T-helper 2 cell treated with Interferon-gamma antibody and Interleukin-4, amounts not matched to agents 5 μg/mL and 100 μg/mL, for 36 hours (primary cell): ENCODE data around the gene ZFX.

ENCODE experiments used
- DNase-seq: peaks from one replicate; pipeline ENCODE4 v3.0.0; 2021; ENCODE audit warnings: low spot score
- H3K27ac Mint-ChIP-seq: one replicate; pipeline ENCODE4 v1.8.0; 2021; ENCODE audit warnings: mild to moderate bottlenecking, mixed read lengths
- H3K27me3 Mint-ChIP-seq: one replicate; pipeline ENCODE4 v1.8.0; 2021; ENCODE audit warnings: low read depth, mixed read lengths
- H3K36me3 Mint-ChIP-seq: one replicate; pipeline ENCODE4 v1.8.0; 2021; ENCODE audit warnings: low read depth, mixed read lengths
- H3K4me1 Mint-ChIP-seq: one replicate; pipeline ENCODE4 v1.8.0; 2021; ENCODE audit warnings: low read depth, mixed read lengths
- H3K4me3 Mint-ChIP-seq: one replicate; pipeline ENCODE4 v1.8.0; 2022; ENCODE audit warnings: mild to moderate bottlenecking, moderate library complexity, mixed read lengths
- H3K9me3 Mint-ChIP-seq: one replicate; pipeline ENCODE4 v1.8.0; 2021; ENCODE audit warnings: mixed read lengths

Gene ZFX

DNA sequence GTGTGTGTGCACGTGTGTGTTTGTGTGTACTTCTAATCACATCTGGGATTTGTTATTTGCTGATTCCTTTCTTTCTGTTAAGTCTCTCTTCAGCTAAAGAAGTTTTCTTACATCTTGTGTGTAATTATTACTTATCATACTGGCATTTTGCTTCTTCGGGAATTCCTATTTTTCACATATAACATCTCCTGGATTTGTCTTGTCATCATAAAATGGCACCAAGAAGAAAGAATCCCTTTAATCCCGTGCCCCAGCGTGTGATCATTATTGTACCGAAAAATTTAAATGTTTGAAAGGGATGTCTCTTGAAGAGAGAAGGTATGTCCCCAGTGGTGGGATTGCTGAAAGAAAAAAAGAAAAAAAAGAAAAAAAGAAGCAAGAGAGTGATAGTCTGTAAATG lies 72.3 kb downstream of the ZFX start:
- no peak for DNase-seq

DNA sequence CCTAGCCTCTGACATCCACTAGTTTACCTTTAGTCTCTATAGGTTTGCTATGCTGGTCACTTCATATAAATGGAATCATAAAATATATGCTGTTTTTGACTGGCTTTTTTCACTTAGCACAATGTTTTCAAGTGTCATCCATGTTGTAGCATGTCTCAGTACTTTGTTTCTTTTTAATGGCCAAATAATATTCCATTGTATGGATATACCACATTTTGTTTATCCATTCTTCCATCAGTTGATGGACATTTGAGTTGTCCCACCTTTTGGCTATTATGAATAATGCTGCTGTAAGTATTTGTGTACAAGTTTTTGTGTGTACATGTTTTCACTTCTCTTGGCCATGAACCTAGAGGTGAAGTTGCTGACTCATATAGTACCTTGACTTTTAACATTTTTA lies 75.7 kb downstream of the ZFX start:
- no peak overlapping the region for H3K4me3 Mint-ChIP-seq
- peaks cover 4% of the 10 kb centered on the region for H3K9me3 Mint-ChIP-seq
- H3K27ac Mint-ChIP-seq = no peak overlapping the region
- no peaks in the 10 kb centered on the region for H3K4me1 Mint-ChIP-seq
- no peak for DNase-seq
- H3K36me3 Mint-ChIP-seq = no peaks in the 10 kb centered on the region
- H3K27me3 Mint-ChIP-seq = no peaks in the 10 kb centered on the region

More for the DNA sequence above, 72.3 kb downstream of the ZFX start:
- Mint-ChIP-seq H3K36me3 (no peaks in the 10 kb centered on the region), H3K4me1 (peaks cover 1% of the 10 kb centered on the region), H3K9me3 (peaks cover 4% of the 10 kb centered on the region), H3K27me3 (no peaks in the 10 kb centered on the region), H3K27ac (no peak overlapping the region), H3K4me3 (no peak overlapping the region)

DNA sequence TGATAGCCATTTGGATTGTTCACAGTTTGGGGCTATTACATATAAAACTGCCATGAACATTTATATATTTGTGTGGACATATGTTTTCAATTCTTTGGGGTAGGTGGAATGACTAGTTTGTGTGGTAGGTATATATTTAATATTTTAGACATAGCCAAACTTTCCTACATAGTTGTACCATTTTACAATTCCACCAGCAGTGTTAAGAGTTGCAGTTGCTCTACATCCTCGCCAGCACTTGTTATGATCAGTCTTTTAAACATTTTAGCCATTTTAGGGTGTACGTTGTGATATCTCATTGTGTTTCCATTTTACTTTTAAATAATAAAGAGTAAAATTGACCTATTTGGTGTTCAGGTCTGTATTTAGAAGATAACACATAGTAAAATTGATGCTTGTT lies 76.6 kb downstream of the ZFX start:
- Mint-ChIP-seq H3K4me3 (no peak overlapping the region), H3K36me3 (no peaks in the 10 kb centered on the region), H3K4me1 (peaks cover 1% of the 10 kb centered on the region), H3K27me3 (peaks cover 1% of the 10 kb centered on the region), H3K27ac (no peak overlapping the region), H3K9me3 (peaks cover 4% of the 10 kb centered on the region)
- DNase-seq = no peak

DNA sequence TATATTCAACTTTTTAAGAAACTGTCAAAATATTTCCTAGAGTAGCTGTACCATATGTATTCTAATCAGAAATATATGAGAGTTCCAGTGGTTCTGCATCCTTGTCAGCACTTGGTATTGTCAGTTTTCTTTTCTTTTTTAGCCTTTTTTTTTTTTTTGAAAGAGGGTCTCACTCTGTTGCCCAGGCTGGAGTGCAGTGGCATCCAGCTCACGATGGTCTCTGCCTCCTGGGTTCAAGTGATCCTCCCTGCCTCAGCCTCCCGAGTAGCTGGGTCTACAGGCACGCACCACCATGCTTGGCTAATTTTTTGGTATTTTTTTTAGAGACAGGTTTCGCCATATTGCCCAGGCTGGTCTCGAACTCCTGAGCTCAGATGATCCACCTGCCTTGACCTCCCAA lies 79.1 kb downstream of the ZFX start:
- H3K27ac Mint-ChIP-seq = no peak overlapping the region
- H3K4me1 Mint-ChIP-seq = peaks cover 4% of the 10 kb centered on the region
- peaks cover 4% of the 10 kb centered on the region for H3K9me3 Mint-ChIP-seq
- no peak overlapping the region for H3K4me3 Mint-ChIP-seq
- peaks cover 4% of the 10 kb centered on the region for H3K27me3 Mint-ChIP-seq
- no peak for DNase-seq
- H3K36me3 Mint-ChIP-seq = no peaks in the 10 kb centered on the region

DNA sequence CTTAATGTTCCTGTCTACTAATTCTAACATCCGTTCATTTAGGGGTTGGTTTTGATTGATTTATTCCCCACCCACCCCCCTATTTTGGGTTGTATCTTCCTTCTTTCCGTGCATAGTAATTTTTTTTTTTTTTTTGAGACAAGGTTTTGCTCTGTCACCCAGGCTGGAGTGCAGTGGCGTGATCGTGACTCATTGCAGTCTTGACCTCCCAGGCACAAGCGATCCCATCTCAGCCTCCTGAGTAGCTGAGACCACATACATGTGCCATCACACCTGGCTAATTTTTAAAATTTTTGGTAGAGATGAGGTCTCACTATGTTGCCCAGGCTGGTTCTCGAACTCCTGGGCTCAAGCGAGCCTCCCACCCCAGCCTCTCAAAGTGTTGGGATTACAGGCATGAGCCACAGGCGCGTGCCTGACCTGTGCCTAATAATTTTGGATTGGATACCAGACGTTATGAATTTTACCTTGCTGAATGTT lies 79.9 kb downstream of the ZFX start:
- H3K36me3 Mint-ChIP-seq = no peaks in the 10 kb centered on the region
- no peak for DNase-seq
- H3K9me3 Mint-ChIP-seq = peaks cover 4% of the 10 kb centered on the region
- H3K4me1 Mint-ChIP-seq = peaks cover 4% of the 10 kb centered on the region
- H3K4me3 Mint-ChIP-seq = no peak overlapping the region
- H3K27me3 Mint-ChIP-seq = peaks cover 4% of the 10 kb centered on the region
- no peak overlapping the region for H3K27ac Mint-ChIP-seq

DNA sequence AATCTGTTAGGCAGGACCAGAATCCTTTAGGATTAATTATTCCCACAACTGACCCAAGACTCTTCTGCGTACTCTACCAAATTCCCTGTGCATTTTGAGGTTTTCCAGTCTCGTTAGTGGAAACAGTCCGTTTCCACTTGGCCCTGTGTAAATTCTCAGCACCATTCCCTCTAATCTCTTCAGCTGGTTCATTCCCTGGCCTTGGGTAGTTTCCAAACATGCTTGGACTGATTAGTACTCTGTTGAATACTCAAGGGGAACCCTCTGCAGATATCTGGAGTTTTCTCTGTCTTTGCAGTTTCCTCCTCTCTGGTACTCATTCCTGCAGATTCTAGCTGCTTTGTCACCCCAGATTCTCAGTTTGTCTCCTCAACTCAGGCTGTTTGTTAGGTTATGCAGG lies 80.4 kb downstream of the ZFX start:
- Mint-ChIP-seq H3K36me3 (no peaks in the 10 kb centered on the region), H3K4me3 (no peak overlapping the region), H3K27ac (no peak overlapping the region), H3K27me3 (peaks cover 4% of the 10 kb centered on the region), H3K9me3 (peaks cover 4% of the 10 kb centered on the region), H3K4me1 (peaks cover 4% of the 10 kb centered on the region)
- no peak for DNase-seq

DNA sequence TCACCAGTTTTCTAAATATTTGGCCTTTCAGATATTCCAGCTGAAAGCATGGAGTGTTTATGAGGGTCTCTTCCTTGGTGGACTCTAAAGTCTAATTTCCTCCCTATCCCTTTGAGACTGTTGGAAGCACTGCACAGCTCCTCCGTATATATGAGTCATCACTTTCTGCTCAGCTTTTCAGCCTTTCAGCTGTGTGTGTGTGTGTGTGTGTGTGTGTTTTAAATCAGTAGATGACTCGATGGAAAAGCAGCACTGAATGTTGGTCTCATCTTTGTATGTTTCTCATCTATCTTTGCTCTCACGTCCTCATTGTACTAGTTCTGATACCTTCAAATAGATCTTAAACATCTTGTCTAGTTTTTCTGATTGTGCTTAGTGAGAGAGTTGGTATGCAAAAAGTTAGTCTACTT lies 81.6 kb downstream of the ZFX start:
- Mint-ChIP-seq H3K27me3 (peaks cover 4% of the 10 kb centered on the region), H3K36me3 (no peaks in the 10 kb centered on the region), H3K4me1 (peaks cover 9% of the 10 kb centered on the region), H3K27ac (no peak overlapping the region), H3K4me3 (no peak overlapping the region), H3K9me3 (peaks cover 4% of the 10 kb centered on the region)
- no peak for DNase-seq

DNA sequence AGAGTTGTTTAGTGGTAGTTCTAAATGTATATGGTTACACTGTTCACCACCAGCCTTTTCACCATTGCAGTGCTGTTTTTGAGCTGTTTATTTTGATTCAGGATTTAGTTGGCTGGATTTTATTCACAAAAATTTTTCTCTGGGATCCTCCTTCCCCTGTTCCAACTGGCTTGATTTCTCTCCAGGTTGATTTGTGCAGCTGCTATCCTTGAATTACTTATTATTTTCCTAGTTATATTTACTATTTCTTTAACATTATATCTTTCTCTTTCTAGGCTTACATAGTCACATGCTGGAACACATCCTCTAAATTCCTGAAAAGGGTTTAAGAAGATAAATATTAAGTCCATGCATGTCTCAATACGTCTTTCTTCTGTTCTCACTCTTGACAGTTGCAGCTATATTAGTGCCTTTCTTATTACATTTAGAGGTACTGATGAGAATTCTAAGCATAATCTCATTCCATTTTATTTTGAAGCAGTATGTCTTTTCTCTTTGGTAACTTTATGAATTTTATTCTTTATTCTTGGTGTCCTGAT lies 82.2 kb downstream of the ZFX start:
- no peak for DNase-seq
- Mint-ChIP-seq H3K9me3 (peaks cover 2% of the 10 kb centered on the region), H3K4me3 (no peak overlapping the region), H3K36me3 (no peaks in the 10 kb centered on the region), H3K27me3 (peaks cover 4% of the 10 kb centered on the region), H3K27ac (no peak overlapping the region), H3K4me1 (peaks cover 9% of the 10 kb centered on the region)

DNA sequence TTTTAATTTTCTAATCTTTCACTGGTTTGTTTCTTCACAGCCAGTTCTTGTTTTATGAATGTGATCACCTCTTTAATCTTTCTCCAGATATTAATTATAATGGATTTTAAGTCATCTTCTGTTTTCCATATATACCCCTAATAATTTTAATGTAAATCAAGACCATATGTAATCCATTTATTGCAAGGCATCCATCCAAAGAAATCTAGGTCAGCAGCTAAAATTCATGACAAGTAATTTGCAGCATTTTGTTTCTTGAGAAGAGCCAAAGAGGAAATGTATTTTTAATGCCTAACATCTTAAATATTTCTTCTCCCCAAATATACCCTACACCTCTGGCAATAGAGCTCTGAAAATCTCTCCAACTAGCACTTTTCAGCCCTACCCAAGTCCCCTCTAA lies 83.3 kb downstream of the ZFX start:
- peaks cover 4% of the 10 kb centered on the region for H3K27me3 Mint-ChIP-seq

DNA sequence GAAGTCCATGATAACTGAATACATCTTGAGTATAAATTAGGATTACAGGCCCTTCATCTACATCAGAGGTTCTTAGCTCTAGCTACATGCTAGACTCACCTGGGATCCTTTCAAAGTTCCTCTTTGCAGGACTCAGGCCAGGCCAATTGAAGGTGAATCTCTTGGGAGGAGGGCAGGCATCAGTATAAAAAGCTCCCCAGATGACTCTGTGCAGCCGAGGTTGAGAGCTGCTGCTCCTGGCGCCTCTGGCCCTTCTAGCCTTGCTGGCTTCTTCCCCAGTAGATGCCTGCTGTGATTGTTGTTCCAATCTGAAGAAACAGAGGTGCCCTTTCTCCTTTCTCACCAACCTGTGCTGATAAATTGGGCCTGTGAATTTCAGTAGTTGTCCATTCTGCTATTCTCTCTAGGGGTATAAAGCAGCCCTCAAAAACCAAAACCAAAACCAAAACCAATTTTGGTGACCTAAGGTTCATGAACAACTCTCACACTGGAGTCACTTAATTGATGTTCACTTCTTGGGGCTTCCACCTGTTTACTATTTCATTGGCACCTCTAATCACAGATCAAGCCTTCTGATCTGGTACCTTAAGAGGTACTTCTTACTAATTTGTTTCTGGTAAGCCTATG lies 85.7 kb downstream of the ZFX start:
- no peaks in the 10 kb centered on the region for H3K36me3 Mint-ChIP-seq
- H3K27me3 Mint-ChIP-seq = peaks cover 4% of the 10 kb centered on the region
- peaks cover 14% of the 10 kb centered on the region for H3K4me1 Mint-ChIP-seq
- no peaks in the 10 kb centered on the region for H3K9me3 Mint-ChIP-seq
- H3K4me3 Mint-ChIP-seq = no peak overlapping the region
- no peak overlapping the region for H3K27ac Mint-ChIP-seq
- DNase-seq = no peak

More for the DNA sequence above, 83.3 kb downstream of the ZFX start:
- DNase-seq = no peak
- Mint-ChIP-seq H3K27ac (no peak overlapping the region), H3K36me3 (no peaks in the 10 kb centered on the region), H3K4me1 (peaks cover 11% of the 10 kb centered on the region), H3K9me3 (no peaks in the 10 kb centered on the region), H3K4me3 (no peak overlapping the region)

DNA sequence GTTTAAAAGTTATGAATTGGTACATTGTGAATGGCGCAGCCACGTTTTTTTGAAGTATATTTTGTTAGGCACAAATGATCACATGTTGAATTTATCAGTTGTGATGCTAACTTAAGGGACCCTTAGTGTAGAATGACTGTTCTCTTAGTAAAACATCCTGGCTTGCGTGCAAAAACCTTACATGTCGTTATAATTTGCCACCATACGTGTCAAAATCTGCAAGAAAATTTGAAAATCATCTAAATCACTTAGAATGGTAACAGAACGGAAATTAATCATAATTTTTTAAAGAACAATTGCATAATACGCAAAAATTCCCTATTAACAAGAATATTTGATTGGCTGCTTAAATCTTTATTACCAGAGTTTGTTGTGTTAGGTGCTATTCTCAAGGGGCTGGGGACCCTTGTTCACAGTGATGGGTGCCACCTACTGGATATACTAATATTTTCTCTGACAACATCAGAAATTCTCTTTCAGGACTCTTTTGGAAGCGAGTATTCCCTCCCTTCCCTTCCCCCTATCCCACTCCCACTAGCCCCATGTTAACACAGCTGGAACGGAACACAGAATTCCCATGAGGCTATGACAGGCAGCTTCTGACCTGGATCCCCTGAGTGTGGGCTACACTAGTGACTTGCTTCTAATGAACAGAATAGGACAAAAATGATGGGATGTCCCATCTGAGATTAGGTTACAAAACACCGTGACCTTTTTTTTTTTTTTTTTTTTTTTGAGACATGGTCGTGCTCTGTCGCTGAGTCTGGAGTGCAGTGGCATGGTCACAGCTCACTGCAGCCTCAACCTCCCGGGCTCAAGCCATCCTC lies 92.5 kb downstream of the ZFX start:
- Mint-ChIP-seq H3K27me3 (peaks cover 5% of the 10 kb centered on the region), H3K9me3 (no peaks in the 10 kb centered on the region), H3K4me1 (peaks cover 5% of the 10 kb centered on the region), H3K27ac (no peak overlapping the region), H3K4me3 (no peak overlapping the region), H3K36me3 (no peaks in the 10 kb centered on the region)
- DNase-seq = no peak

DNA sequence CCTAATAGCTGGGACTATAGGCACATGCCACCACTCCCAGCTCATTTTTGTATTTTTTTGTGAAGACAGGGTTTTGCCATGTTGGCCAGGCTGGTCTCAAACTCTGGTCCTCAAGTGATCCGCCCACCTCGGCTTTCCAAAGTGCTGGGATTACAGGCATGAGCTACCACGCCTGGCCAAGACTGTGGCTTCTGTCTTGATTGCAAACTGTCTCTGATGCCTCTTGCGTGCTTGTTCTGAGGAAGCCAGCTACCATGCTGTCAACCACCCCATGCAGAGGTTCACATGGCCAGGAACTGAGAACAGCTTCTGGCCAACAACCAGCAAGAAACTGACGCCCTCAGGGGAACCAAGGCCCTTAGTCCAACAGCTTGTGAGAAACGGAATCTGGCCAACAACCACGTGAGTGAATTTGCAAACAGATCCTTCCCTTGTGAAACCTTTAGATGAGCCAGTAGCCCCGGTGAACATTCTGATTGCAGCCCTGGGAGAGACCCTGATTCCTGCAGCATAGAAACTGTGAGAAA lies 93.2 kb downstream of the ZFX start:
- peaks cover 4% of the 10 kb centered on the region for H3K4me1 Mint-ChIP-seq
- no peaks in the 10 kb centered on the region for H3K9me3 Mint-ChIP-seq
- H3K4me3 Mint-ChIP-seq = no peak overlapping the region
- H3K36me3 Mint-ChIP-seq = no peaks in the 10 kb centered on the region
- H3K27ac Mint-ChIP-seq = no peak overlapping the region
- no peak for DNase-seq
- H3K27me3 Mint-ChIP-seq = peaks cover 7% of the 10 kb centered on the region

DNA sequence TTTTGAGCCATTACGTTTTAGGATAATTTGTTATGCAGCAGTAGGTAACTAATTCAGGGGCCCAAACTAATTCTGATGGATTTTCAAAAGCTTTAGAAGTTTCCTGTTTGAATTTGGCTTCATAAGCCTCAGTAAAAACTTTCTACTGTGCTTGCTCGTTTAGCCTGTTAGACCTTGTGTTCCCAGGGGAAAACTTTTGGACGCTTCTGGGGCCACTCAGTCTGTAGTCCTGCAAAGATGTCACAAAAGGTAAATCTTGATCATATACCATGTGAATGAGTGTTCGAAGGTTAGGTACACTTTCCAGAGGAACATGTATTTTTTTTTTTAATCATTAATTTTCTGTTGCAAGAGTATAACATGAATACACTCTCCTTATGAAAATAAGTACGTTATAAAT lies 93.7 kb downstream of the ZFX start:
- Mint-ChIP-seq H3K27ac (no peak overlapping the region), H3K4me3 (no peak overlapping the region), H3K4me1 (no peaks in the 10 kb centered on the region), H3K36me3 (no peaks in the 10 kb centered on the region), H3K27me3 (peaks cover 7% of the 10 kb centered on the region), H3K9me3 (no peaks in the 10 kb centered on the region)
- DNase-seq = no peak

DNA sequence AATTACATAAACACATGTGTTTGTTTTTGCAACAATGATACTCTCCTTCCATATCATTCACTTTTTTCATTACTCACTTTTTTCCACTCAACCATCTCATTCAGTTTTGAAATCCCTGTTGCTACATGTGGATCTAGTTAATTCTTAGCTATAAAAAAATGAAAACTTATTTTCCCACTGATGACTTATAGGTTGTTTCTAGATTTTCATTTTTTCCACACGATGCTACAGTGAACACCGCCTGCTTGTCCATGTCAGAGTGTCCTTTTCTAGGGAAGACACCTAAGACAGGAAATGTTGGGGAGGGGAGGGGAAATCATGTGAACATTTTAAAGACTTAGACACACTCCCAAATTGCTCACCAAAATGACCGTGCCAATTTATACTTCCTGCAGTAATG lies 94.2 kb downstream of the ZFX start:
- Mint-ChIP-seq H3K36me3 (no peaks in the 10 kb centered on the region), H3K27me3 (peaks cover 7% of the 10 kb centered on the region), H3K9me3 (no peaks in the 10 kb centered on the region), H3K27ac (no peak overlapping the region), H3K4me3 (no peak overlapping the region), H3K4me1 (no peaks in the 10 kb centered on the region)
- DNase-seq = no peak
